Fibroblast of lung (primary cell): Measurements from ENCODE around the gene ANKRD30B. TPM values are rescaled to one million over a fixed set of nuclear protein-coding genes. Genes with fewer than 3 reads are reported as not detected.
A peak's percentile ranks its signal among the peaks of the same experiment; 100 is the strongest.
"Not testable (repeated sequence)": the region's sequence is repeated elsewhere in the genome, so short reads cannot be mapped to it uniquely, and the experiment has no call there.

Experiments used
- DNase-seq, 2 donors: peaks; one replicate each; pipeline versions ENCODE4 v3.0.0 to v3.0.0-alpha.2; 2010; ENCODE audit warnings: low read depth in 2 of 2
- H2AFZ ChIP-seq: 2 replicates; pipeline ENCODE4 v1.5.1; 2012; ENCODE audit warnings: low read length, control low read depth, inconsistent platforms
- H3K27ac ChIP-seq: 2 replicates; pipeline ENCODE4 v1.5.1; 2011; ENCODE audit warnings: low read length, control low read depth; ENCODE audit not compliant: insufficient read depth
- H3K27me3 ChIP-seq: 2 replicates; pipeline ENCODE4 v1.5.1; 2011; ENCODE audit warnings: mild to moderate bottlenecking, low read length; ENCODE audit not compliant: control insufficient read depth, insufficient read depth
- H3K36me3 ChIP-seq: 2 replicates; pipeline ENCODE4 v1.5.1; 2011; ENCODE audit warnings: low read length; ENCODE audit not compliant: control insufficient read depth, insufficient read depth
- H3K4me1 ChIP-seq: 2 replicates; pipeline ENCODE4 v1.5.1; 2011; ENCODE audit warnings: low read length; ENCODE audit not compliant: control insufficient read depth, insufficient read depth; ENCODE audit errors: extremely low read depth
- H3K4me2 ChIP-seq: 2 replicates; pipeline ENCODE4 v1.5.1; 2011; ENCODE audit warnings: low read length, control low read depth; ENCODE audit not compliant: insufficient read depth; ENCODE audit errors: extremely low read depth
- H3K4me3 ChIP-seq, 4 experiments: fragments of 200-600 bp in 1 of 4; sonication (generic) in 1 of 4; replicated peaks in 1 of 4; 2 replicates each; pipeline ENCODE4 v1.5.1; 2011 to 2016; ENCODE audit warnings: low read length in 4 of 4, low read depth in 3 of 4, mild to moderate bottlenecking in 3 of 4, control low read depth in 2 of 4, inconsistent platforms in 1 of 4, mixed read lengths in 1 of 4; ENCODE audit not compliant: insufficient read depth in 1 of 4; ENCODE audit errors: control extremely low read depth in 1 of 4
- H3K79me2 ChIP-seq: 2 replicates; pipeline ENCODE4 v1.5.1; 2012; ENCODE audit warnings: mild to moderate bottlenecking, low read length, inconsistent platforms; ENCODE audit not compliant: control insufficient read depth, insufficient read depth
- H3K9ac ChIP-seq: 2 replicates; pipeline ENCODE4 v1.5.1; 2011; ENCODE audit warnings: mild to moderate bottlenecking, low read length, control low read depth; ENCODE audit not compliant: insufficient read depth
- H3K9me3 ChIP-seq: 2 replicates; pipeline ENCODE4 v1.5.1; 2012; ENCODE audit warnings: low read depth, low read length; ENCODE audit not compliant: control insufficient read depth, insufficient read depth
- H4K20me1 ChIP-seq: 2 replicates; pipeline ENCODE4 v1.5.1; 2011; ENCODE audit warnings: low read length; ENCODE audit not compliant: control insufficient read depth, insufficient read depth; ENCODE audit errors: extremely low read depth
- polyA plus RNA-seq, 2 donors: library from polyadenylated mRNA; depleted of rRNA in 1 of 2; stranded (reverse) in 1 of 2; unstranded in 1 of 2; fragments of >200 nt; gene quantifications; 2 replicates each; pipeline ENCODE4 v1.2.1, GENCODE V29; 2011 to 2012; ENCODE audit warnings: missing spikeins in 1 of 2
- total RNA-seq: library from RNA; depleted of rRNA; stranded (reverse); fragments of >200 nt; gene quantifications from 2 replicates; pipeline ENCODE4 v1.2.1, GENCODE V29; 2014

The ANKRD30B gene
- total and polyA plus RNA-seq, 2 donors (not counting 1 experiment from before 2014, with no cell fraction given), result 0.10 to 0.33 TPM

- H3K79me2 ChIP-seq, H3K27ac ChIP-seq, H3K36me3 ChIP-seq, DNase-seq, H4K20me1 ChIP-seq, H3K4me3 ChIP-seq, H3K9me3 ChIP-seq, H3K27me3 ChIP-seq, H3K9ac ChIP-seq, H3K4me1 ChIP-seq, H2AFZ ChIP-seq, H3K4me2 ChIP-seq: not testable (repeated sequence)
Observed at GRCh38 chr18:14797969-14798764, 50.2 kb downstream of the ANKRD30B start.

- H3K36me3 ChIP-seq, DNase-seq, H3K9me3 ChIP-seq, H3K9ac ChIP-seq, H2AFZ ChIP-seq, H4K20me1 ChIP-seq, H3K4me1 ChIP-seq, H3K79me2 ChIP-seq, H3K27ac ChIP-seq, H3K4me2 ChIP-seq, H3K4me3 ChIP-seq, H3K27me3 ChIP-seq: not testable (repeated sequence)
Observed at GRCh38 chr18:14811081-14811480, 63.1 kb downstream of the ANKRD30B start.

DNA sequence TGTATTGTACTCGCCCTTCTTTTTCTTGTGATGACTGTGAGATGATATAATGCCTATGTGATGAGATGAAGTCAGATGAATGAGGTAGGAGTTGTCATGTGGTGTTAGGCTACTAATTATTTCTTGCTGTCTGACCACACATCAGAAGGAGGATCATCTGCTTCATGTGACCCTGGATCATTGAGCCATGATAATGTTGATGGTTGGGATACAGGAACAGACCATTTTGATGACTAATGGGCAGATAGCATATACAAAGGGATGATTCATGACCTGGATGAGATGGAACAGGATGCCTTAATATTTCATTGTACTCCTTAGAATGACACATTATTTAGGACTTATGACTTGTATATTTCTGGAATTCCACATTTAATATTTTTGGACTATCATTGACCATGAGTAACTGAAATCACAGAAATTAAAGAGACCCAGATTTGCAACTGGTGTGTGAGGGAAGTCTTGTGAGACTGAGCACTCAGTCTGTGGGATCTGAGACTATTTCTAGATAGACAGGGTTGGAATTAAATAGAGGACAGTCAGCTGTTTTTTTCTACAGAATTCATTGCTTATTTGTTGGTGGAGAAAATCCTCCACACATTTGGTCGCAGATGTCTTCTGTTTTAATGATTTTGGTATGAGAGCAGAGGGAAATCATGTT is 79.1 kb downstream of the ANKRD30B start:
- H3K27ac ChIP-seq, H2AFZ ChIP-seq, H3K79me2 ChIP-seq, H3K27me3 ChIP-seq, H3K4me1 ChIP-seq, H3K36me3 ChIP-seq, H3K4me3 ChIP-seq, H4K20me1 ChIP-seq, H3K9ac ChIP-seq, H3K9me3 ChIP-seq, H3K4me2 ChIP-seq: not testable (repeated sequence)
- peak in 1 of 2 donors; percentile 40 for DNase-seq

GRCh38 chr18:14841607-14842006 is 93.6 kb downstream of the ANKRD30B start:
- H3K27ac ChIP-seq, result not testable (repeated sequence)

GRCh38 chr18:14851533-14851932 is 103.6 kb downstream of the ANKRD30B start:
- H3K4me2 ChIP-seq, H3K4me1 ChIP-seq, H3K4me3 ChIP-seq, H3K27ac ChIP-seq, H3K79me2 ChIP-seq, H3K27me3 ChIP-seq, H4K20me1 ChIP-seq, H2AFZ ChIP-seq, H3K36me3 ChIP-seq, DNase-seq, H3K9me3 ChIP-seq, H3K9ac ChIP-seq: not testable (repeated sequence)

More at GRCh38 chr18:14841607-14842006, 93.6 kb downstream of the ANKRD30B start:
- not testable (repeated sequence) for H2AFZ ChIP-seq, H4K20me1 ChIP-seq, H3K4me2 ChIP-seq, H3K79me2 ChIP-seq, H3K4me1 ChIP-seq, H3K9ac ChIP-seq, H3K27me3 ChIP-seq, H3K4me3 ChIP-seq, H3K36me3 ChIP-seq, H3K9me3 ChIP-seq, DNase-seq

DNA sequence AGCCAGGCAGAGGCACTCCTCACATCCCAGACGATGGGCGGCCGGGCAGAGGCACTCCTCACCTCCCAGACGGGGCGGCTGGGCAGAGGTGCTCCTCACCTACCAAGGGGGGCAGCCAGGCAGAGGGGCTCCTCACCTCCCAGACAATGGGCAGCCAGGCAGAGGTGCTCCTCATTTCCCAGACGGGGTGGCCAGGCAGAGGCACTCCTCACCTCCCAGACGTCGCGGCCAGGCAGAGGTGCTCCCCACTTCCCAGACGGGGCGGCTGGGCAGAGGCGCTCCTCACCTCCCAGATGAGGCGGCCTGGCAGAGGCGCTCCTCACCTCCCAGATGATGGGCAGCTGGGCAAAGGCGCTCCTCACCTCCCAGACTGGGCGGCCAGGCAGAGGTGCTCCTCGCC is 107.7 kb downstream of the ANKRD30B start:
- H3K4me2 ChIP-seq, H4K20me1 ChIP-seq, DNase-seq, H3K9ac ChIP-seq, H3K27ac ChIP-seq, H3K9me3 ChIP-seq, H3K36me3 ChIP-seq, H3K79me2 ChIP-seq, H3K27me3 ChIP-seq, H3K4me3 ChIP-seq, H2AFZ ChIP-seq, H3K4me1 ChIP-seq: not testable (repeated sequence)
